Lower leg skin (tissue), 3 donors: ENCODE results near the gene ISM1.

Source experiments
- CTCF ChIP-seq, 3 donors: fragments of 450-650 bp; IDR thresholded peaks; one replicate each; pipeline ENCODE4 v1.5.1; 2016; ENCODE audit warnings: antibody characterized with exemption in 3 of 3, mild to moderate bottlenecking in 3 of 3, moderate library complexity in 2 of 3
- POLR2A ChIP-seq, 2 donors: fragments of 450-650 bp; IDR thresholded peaks; one replicate each; pipeline ENCODE4 v1.6.1; 2016 to 2017; ENCODE audit warnings: antibody characterized with exemption in 2 of 2, mild to moderate bottlenecking in 1 of 2, moderate library complexity in 1 of 2

- TF ChIP-seq CTCF (IDR thresholded peaks at IDR 0.05): no peak
- no peak for TF ChIP-seq POLR2A (IDR thresholded peaks at IDR 0.05)
Measured at GRCh38 chr20:13256606-13257005, 35.5 kb downstream of the ISM1 start.
